Gastrocnemius medialis (tissue), 4 donors: Measurements from ENCODE around the gene TCOF1.

Experiments used
- POLR2A ChIP-seq, 2 donors: fragments of 450-650 bp; IDR thresholded peaks; one replicate each; pipeline ENCODE4 v1.6.1; 2017; ENCODE audit warnings: antibody characterized with exemption in 2 of 2, mild to moderate bottlenecking in 2 of 2, moderate library complexity in 2 of 2
- TF ChIP-seq, protein P1 (sequence below), 5 experiments: fragments of 450-650 bp in 3 of 5; fragments of 200-600 bp in 2 of 5; sonication (generic) in 2 of 5; IDR thresholded peaks in 4 of 5; conservative IDR thresholded peaks in 1 of 5; 1 replicate in 4 of 5; 2 replicates in 1 of 5; pipeline ENCODE4 v1.5.1; 2016 to 2019; ENCODE audit warnings: antibody characterized with exemption in 5 of 5, mild to moderate bottlenecking in 3 of 5, moderate library complexity in 3 of 5

DNA sequence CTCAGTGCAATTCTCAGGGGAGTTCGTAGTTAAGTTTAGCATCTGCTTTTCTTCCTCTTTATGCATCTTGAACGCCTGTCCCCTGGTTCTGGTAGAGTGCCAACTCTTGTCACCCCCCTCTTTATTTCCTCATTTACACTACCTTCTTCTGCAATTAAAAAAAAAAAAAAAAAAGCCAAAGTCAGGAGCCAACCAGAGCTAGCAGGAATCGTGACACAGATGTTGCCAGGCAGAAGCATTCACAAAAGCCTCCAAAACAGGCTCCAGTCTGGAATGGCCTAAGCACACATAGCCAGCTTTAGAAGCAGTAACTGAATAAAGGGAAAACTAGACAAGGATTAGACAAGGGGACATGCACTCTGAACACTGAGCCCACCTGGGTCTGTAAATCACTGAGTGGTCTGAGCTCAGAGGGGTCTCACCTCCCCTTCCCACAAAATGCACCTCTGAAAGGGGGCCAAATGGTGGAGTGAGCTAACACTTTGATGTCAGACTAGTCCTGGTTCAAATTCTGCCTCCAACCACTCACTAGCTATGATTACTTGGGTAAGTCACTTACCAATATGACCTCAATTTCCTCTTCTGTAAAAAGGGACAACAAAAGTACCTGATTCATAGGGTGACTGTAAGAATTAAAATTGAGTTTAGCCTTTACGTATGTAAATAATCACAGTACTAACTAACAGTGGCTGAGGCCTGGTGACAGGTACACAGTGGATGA, 53.2 kb downstream of the TCOF1 start:
- TF ChIP-seq, protein P1, sequence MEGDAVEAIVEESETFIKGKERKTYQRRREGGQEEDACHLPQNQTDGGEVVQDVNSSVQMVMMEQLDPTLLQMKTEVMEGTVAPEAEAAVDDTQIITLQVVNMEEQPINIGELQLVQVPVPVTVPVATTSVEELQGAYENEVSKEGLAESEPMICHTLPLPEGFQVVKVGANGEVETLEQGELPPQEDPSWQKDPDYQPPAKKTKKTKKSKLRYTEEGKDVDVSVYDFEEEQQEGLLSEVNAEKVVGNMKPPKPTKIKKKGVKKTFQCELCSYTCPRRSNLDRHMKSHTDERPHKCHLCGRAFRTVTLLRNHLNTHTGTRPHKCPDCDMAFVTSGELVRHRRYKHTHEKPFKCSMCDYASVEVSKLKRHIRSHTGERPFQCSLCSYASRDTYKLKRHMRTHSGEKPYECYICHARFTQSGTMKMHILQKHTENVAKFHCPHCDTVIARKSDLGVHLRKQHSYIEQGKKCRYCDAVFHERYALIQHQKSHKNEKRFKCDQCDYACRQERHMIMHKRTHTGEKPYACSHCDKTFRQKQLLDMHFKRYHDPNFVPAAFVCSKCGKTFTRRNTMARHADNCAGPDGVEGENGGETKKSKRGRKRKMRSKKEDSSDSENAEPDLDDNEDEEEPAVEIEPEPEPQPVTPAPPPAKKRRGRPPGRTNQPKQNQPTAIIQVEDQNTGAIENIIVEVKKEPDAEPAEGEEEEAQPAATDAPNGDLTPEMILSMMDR (IDR thresholded peaks at IDR 0.05 in 4 of 5, conservative IDR thresholded peaks at IDR 0.05 in 1 of 5): no peak
- TF ChIP-seq POLR2A (IDR thresholded peaks at IDR 0.05): no peak
